Tibial nerve (tissue), 4 donors: ENCODE measurements around the gene DNMT3A. TPM values are rescaled to one million over a fixed set of nuclear protein-coding genes. Genes with fewer than 3 reads are reported as not detected.

ENCODE experiments used
- DNase-seq, 2 donors: peaks; one replicate each; pipeline ENCODE4 v3.0.0-alpha.2; 2019; ENCODE audit warnings: low spot score in 2 of 2
- H3K27ac ChIP-seq, 4 donors: fragments of 200-600 bp; sonication (generic) in 3 of 4; one replicate each; pipeline ENCODE4 v1.5.1; 2017 to 2019; ENCODE audit warnings: mild to moderate bottlenecking in 1 of 4
- H3K27me3 ChIP-seq, 2 donors: fragments of 200-600 bp; sonication (generic) in 1 of 2; one replicate each; pipeline versions ENCODE4 v1.5.1 to v1.6.0; 2017 to 2019
- H3K36me3 ChIP-seq, 3 donors: fragments of 200-600 bp; sonication (generic); one replicate each; pipeline ENCODE4 v1.5.1; 2018 to 2019
- H3K4me1 ChIP-seq, 4 donors: fragments of 200-600 bp; sonication (generic) in 3 of 4; one replicate each; pipeline ENCODE4 v1.5.1; 2017 to 2019
- H3K4me3 ChIP-seq, 4 donors: fragments of 200-600 bp; sonication (generic) in 3 of 4; one replicate each; pipeline ENCODE4 v1.5.1; 2017 to 2019; ENCODE audit warnings: mild to moderate bottlenecking in 1 of 4, moderate library complexity in 1 of 4
- H3K9me3 ChIP-seq, 4 donors: fragments of 200-600 bp; sonication (generic) in 3 of 4; one replicate each; pipeline ENCODE4 v1.5.1; 2017 to 2019
- EP300 ChIP-seq, 2 donors: sonication (generic); formaldehyde crosslinking; IDR thresholded peaks; one replicate each; pipeline ENCODE4 v1.6.1; 2017; ENCODE audit warnings: antibody characterized with exemption in 2 of 2, mild to moderate bottlenecking in 1 of 2
- POLR2A ChIP-seq, 2 donors: fragments of 450-650 bp; IDR thresholded peaks; one replicate each; pipeline ENCODE4 v1.6.1; 2017; ENCODE audit warnings: antibody characterized with exemption in 2 of 2, mild to moderate bottlenecking in 2 of 2, moderate library complexity in 2 of 2
- WGBS, 2 donors: methylation state at CpG; one replicate each; pipeline ENCODE4 v1.1.5; 2018; 5-methylcytosine and 5-hydroxymethylcytosine counted together
- total RNA-seq, 4 donors: library from RNA; depleted of rRNA; stranded (reverse); fragments of >200 nt; gene quantifications; one replicate each; pipeline ENCODE4 v1.1.0, GENCODE V29; 2016
- TF ChIP-seq, protein P1 (sequence below), 5 experiments: fragments of 200-600 bp in 3 of 5; fragments of 450-650 bp in 2 of 5; sonication (generic) in 3 of 5; IDR thresholded peaks; one replicate each; pipeline ENCODE4 v1.5.1; 2016 to 2019; ENCODE audit warnings: antibody characterized with exemption in 5 of 5, mild to moderate bottlenecking in 3 of 5, moderate library complexity in 2 of 5

The DNMT3A gene
- total RNA-seq, 4 donors from 2014 or later, result 17.4 to 28.4 (median 25.0) TPM

GRCh38 chr2:25298776-25299431 lies 42.8 kb downstream of the DNMT3A start:
- H3K9me3 ChIP-seq, result no peaks in the 10 kb centered on the region
- H3K4me3 ChIP-seq, result no peak overlapping the region
- DNase-seq, result no peak
- peaks cover 0 to 46% (median 21%) of the 10 kb centered on the region in 4 donors for H3K4me1 ChIP-seq
- H3K27ac ChIP-seq, result no peak overlapping the region
- 86 to 90% methylated on average over 7 of the region's 7 CpGs for WGBS, 2 donors
- peaks cover 0 to 53% (median 0%) of the 10 kb centered on the region in 3 donors for H3K36me3 ChIP-seq
- H3K27me3 ChIP-seq, result no peaks in the 10 kb centered on the region
- TF ChIP-seq POLR2A (IDR thresholded peaks at IDR 0.05) (no peak), EP300 (IDR thresholded peaks at IDR 0.05) (no peak)
- TF ChIP-seq, protein P1, sequence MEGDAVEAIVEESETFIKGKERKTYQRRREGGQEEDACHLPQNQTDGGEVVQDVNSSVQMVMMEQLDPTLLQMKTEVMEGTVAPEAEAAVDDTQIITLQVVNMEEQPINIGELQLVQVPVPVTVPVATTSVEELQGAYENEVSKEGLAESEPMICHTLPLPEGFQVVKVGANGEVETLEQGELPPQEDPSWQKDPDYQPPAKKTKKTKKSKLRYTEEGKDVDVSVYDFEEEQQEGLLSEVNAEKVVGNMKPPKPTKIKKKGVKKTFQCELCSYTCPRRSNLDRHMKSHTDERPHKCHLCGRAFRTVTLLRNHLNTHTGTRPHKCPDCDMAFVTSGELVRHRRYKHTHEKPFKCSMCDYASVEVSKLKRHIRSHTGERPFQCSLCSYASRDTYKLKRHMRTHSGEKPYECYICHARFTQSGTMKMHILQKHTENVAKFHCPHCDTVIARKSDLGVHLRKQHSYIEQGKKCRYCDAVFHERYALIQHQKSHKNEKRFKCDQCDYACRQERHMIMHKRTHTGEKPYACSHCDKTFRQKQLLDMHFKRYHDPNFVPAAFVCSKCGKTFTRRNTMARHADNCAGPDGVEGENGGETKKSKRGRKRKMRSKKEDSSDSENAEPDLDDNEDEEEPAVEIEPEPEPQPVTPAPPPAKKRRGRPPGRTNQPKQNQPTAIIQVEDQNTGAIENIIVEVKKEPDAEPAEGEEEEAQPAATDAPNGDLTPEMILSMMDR (IDR thresholded peaks at IDR 0.05), result no peak

DNA sequence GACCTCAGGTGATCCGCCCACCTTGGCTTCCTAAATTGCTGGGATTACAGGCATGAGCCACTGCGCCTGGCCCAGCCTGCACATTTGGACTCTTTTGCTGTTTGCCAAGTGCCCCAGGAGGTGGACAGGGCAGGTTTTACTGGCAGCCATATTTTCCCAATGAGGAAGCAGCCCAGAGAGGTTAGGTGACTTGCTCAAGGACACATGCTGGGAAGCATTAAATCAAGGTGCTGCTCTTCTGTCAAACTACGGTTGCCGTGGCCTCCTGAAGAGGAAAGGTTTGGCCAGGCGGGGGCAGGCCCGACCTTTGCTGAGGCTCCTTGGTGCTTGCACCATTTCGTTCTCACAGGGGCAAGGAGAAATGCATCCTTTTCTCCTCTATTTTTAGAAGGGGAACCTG lies 44.0 kb downstream of the DNMT3A start:
- no peak for DNase-seq
- no peak for TF ChIP-seq EP300 (IDR thresholded peaks at IDR 0.05)
- TF ChIP-seq, protein P1 (IDR thresholded peaks at IDR 0.05), result no peak
- TF ChIP-seq POLR2A (IDR thresholded peaks at IDR 0.05), result no peak
- 59 to 80% methylated on average over 7 of the region's 7 CpGs for WGBS, 2 donors
- Histone ChIP-seq H3K36me3 (peaks cover 0 to 51% (median 0%) of the 10 kb centered on the region in 3 donors), H3K27ac (no peak overlapping the region), H3K4me3 (no peak overlapping the region), H3K4me1 (peaks cover 0 to 41% (median 22%) of the 10 kb centered on the region in 4 donors), H3K9me3 (no peaks in the 10 kb centered on the region), H3K27me3 (no peaks in the 10 kb centered on the region)

GRCh38 chr2:25295621-25296020 lies 46.1 kb downstream of the DNMT3A start:
- 87 to 89% methylated on average over 7 of the region's 7 CpGs for WGBS, 2 donors
- peaks cover 0 to 37% (median 22%) of the 10 kb centered on the region in 4 donors for H3K4me1 ChIP-seq
- H3K27me3 ChIP-seq, result no peaks in the 10 kb centered on the region
- no peaks in the 10 kb centered on the region for H3K9me3 ChIP-seq
- no peak for TF ChIP-seq EP300 (IDR thresholded peaks at IDR 0.05)
- TF ChIP-seq POLR2A (IDR thresholded peaks at IDR 0.05), result no peak
- TF ChIP-seq, protein P1 (IDR thresholded peaks at IDR 0.05), result no peak
- no peak for DNase-seq
- peak overlapping the region in 3 of 4 donors; percentile 78 to 86 (median 81) for H3K27ac ChIP-seq
- peaks cover 0 to 40% (median 0%) of the 10 kb centered on the region in 3 donors for H3K36me3 ChIP-seq
- no peak overlapping the region for H3K4me3 ChIP-seq

DNA sequence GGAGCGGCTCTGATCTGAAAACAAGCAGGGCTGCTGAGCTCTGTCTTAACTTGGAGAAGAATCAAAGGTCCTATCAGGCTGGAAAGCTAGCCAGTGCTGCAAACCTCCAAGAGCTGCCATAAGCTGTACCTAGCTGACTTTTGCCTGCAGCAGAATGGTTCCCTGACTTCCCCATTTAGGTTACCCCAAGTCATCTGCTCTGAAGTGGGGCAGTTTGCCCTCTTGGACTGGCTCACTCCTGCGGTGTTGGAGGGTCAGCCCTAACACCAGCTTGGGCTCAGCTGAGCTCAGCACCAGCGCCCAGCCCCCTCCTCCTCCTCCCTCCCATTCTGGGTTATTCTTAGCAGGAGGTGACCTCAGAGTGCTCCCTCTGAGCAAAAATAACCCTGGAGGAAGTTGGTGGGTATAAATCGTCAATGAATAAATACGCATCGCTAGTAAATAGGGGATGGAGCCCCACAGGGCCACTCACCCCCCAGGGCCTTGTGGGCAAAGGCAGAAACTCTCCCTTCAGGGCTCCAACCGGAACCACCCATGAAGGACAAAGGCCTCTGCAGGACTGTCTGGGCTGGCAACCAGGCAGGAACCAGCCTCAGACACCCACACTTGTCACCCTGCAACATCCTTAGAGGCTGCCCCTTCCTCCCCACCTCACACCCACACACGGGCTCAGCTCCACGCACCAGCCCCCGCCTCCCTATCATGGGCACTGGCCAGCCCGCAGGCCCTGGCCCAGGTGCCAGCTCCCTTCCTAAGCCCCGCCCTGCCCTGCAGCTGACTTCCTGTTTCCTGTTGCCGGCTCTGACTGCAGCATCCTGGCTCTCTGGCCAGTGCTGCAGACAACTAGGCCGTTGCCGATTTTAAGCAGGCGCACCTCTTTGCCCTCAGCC lies 46.9 kb downstream of the DNMT3A start:
- Histone ChIP-seq H3K4me1 (peaks cover 0 to 39% (median 22%) of the 10 kb centered on the region in 4 donors), H3K4me3 (peak overlapping the region in 1 of 4 donors; percentile 14), H3K36me3 (peaks cover 0 to 35% (median 0%) of the 10 kb centered on the region in 3 donors), H3K27me3 (no peaks in the 10 kb centered on the region), H3K27ac (peak overlapping the region in 3 of 4 donors; percentile 78 to 86 (median 81)), H3K9me3 (no peaks in the 10 kb centered on the region)
- DNase-seq, result peak; percentile 42 to 59
- WGBS, 2 donors, result 34 to 39% methylated on average over 13 to 16 of the region's 16 CpGs
- TF ChIP-seq, protein P1 (IDR thresholded peaks at IDR 0.05), result no peak
- TF ChIP-seq POLR2A (IDR thresholded peaks at IDR 0.05) (peak; percentile 5 to 26), EP300 (IDR thresholded peaks at IDR 0.05) (no peak)
